ENCODE data around the gene KCNQ5.

- TF ChIP-seq ZNF396 (CRISPR knock-in tag; IDR thresholded peaks at IDR 0.05; ENCODE audit: borderline replicate concordance) = no peak
- no peak for TF ChIP-seq NR3C1 (CRISPR knock-in tag; conservative IDR thresholded peaks at IDR 0.05; ENCODE audit: low read depth)
- TF ChIP-seq, protein P1, sequence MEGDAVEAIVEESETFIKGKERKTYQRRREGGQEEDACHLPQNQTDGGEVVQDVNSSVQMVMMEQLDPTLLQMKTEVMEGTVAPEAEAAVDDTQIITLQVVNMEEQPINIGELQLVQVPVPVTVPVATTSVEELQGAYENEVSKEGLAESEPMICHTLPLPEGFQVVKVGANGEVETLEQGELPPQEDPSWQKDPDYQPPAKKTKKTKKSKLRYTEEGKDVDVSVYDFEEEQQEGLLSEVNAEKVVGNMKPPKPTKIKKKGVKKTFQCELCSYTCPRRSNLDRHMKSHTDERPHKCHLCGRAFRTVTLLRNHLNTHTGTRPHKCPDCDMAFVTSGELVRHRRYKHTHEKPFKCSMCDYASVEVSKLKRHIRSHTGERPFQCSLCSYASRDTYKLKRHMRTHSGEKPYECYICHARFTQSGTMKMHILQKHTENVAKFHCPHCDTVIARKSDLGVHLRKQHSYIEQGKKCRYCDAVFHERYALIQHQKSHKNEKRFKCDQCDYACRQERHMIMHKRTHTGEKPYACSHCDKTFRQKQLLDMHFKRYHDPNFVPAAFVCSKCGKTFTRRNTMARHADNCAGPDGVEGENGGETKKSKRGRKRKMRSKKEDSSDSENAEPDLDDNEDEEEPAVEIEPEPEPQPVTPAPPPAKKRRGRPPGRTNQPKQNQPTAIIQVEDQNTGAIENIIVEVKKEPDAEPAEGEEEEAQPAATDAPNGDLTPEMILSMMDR (IDR thresholded peaks at IDR 0.05) = no peak
- TF ChIP-seq, protein P2, sequence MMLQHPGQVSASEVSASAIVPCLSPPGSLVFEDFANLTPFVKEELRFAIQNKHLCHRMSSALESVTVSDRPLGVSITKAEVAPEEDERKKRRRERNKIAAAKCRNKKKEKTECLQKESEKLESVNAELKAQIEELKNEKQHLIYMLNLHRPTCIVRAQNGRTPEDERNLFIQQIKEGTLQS (CRISPR knock-in tag; conservative IDR thresholded peaks at IDR 0.05) = no peak
Observed at GRCh38 chr6:73088138-73088813, 466.4 kb downstream of the KCNQ5 start.

Measured in WTC11 (cell line).